GM19328 (cell line): ENCODE measurements around the gene NELL2.

Experiments
- ATAC-seq: cut with Tn5 transposase; IDR thresholded peaks from one replicate; pipeline ENCODE4 v1.9.1; 2021; ENCODE audit warnings: mild to moderate bottlenecking, moderate library complexity; ENCODE audit not compliant: unreplicated experiment

The NELL2 gene

DNA sequence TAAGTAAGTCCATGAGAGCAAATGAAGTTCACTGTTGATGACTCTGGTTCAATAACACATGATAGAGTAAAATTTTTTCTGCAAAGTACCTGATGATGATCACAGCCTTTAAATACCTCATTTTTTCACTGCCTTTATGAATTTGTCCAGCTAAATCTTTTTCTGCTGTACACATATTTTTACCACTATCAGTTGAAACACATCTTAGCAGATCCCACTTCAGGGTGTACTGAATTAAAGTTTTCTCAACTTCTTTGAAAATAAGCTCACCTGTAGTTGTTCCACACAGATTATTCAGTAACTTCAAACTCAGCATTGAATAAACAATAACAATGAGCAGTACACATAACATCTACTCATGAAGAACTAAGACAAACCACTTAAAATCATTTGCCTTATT is 385.9 kb downstream of the NELL2 start:
- ATAC-seq, result no peak

DNA sequence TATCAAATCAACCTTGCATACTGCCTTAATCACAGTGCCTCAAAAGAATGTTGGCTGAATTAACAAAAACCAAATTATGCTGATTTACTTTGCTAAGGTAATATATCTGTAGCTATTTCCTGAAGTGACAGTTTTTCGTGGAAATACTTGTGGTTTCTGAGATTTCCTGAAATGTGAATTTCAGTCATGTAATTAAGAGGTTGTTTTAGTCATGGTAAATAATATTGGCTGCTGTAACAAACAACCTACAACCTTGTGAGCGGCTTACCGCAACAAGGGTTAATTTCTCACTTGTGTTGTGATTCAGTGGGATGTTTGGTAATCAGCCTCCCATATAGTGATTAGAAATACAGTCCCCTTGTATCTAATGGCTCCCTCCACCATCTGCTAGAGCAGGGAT is 387.9 kb downstream of the NELL2 start:
- ATAC-seq, result no peak

- ATAC-seq, result no peak
These were observed 391.3 kb downstream of the NELL2 start for GRCh38 chr12:44484862-44485261.

GRCh38 chr12:44477331-44477980 is 398.7 kb downstream of the NELL2 start:
- ATAC-seq, result no peak

DNA sequence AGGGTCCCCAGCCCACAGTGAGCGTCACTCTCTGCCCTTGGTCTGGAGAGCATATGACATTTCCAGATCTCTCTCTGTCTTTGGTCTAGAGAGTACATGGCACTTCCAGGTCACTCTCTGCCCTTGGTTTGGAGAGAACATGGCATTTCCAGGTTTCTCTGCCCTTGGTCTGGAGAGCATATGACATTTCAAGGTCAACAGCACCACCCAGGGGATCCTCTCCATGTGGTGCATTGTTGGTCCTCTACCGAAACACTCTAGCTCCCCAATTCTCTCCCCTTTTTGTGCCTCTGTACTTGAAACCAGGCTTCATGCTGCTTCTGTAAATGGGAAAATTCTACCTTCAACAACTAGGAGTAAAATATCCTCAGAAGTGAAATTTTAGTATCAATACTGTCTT is 399.4 kb downstream of the NELL2 start:
- ATAC-seq, result no peak

DNA sequence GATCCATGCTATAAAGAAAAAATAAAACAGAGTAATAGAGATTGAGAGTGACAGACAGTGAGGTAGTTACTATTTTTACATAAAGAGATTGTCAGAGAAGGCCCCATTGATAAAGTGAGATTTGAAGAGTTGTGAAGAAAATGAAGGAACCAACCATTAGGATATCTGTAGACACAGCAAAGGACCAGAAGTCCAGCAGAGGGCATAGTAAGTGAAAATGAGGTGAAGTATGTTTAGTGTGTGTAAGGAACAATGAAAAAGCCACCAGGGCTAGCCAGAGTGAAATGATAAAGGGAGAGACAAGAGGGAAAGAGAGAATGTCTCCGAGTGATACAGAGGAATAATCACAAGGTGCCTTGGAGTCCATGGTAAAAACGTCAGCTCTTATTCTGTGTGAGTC is 411.0 kb downstream of the NELL2 start:
- ATAC-seq, result no peak

DNA sequence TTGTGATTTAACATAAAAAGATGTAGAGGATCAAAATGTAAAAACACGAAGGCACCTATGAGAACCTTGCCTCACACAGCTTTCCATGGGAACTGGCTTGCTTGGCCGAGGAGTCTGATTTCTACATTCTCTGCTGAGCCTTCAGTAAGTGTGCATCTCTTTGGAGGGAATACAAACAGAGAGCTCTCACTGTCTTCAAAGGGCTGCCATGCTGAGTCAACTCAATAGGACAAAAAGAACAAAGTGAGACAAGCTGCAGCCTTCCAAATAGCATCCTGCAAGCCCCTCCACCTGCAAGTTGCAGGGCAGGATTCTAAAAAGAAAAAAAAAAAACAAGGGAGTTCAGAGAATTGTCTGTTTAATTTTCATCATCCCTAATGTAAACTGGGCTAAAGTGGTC is 411.9 kb downstream of the NELL2 start:
- ATAC-seq, result no peak

DNA sequence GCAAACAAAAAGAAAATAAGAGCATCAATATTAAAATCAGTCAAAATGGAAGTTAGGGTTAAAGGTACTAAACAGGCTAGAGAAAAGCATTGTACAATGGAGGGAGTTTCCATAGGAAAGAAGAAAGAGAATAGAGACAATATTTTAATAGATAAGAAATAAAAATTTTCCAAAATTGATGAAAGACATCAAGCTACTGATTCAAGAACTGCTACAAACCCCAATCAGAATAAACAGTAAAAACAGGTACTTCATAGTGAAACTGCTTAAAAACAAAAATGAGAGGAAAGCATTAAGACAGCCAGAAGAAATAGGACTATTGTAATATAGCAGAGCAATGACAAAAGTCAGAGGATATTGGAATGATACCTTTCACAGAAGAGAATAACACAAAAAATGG is 413.4 kb downstream of the NELL2 start:
- ATAC-seq, result no peak

GRCh38 chr12:44460261-44460660 is 415.9 kb downstream of the NELL2 start:
- ATAC-seq, result no peak

- no peak for ATAC-seq
These were observed 416.5 kb downstream of the NELL2 start for GRCh38 chr12:44459569-44459968.
